ENCODE data around the gene AFF4. TPM values are rescaled to one million over a fixed set of nuclear protein-coding genes. Genes with fewer than 3 reads are reported as not detected.

AFF4 gene
- total RNA-seq, 2 donors from 2014 or later: 95.2 to 142 TPM

GRCh38 chr5:132909702-132910101 lies 53.7 kb downstream of the AFF4 start:
- no peak for TF ChIP-seq CTCF (IDR thresholded peaks at IDR 0.05)
- no peak overlapping the region for H3K4me3 ChIP-seq
- peaks cover 15% of the 10 kb centered on the region for H3K36me3 ChIP-seq
- H3K9me3 ChIP-seq: no peaks in the 10 kb centered on the region
- H3K4me1 ChIP-seq (ENCODE audit: control insufficient read depth in 1 of 2, low read depth in 2 of 2): peaks cover 0 to 4% of the 10 kb centered on the region in 2 donors
- H3K27ac ChIP-seq: no peak overlapping the region
- no peaks in the 10 kb centered on the region for H3K27me3 ChIP-seq (replicated peaks; ENCODE audit: insufficient read depth)
- DNase-seq (ENCODE audit: low spot score) (no peak), ATAC-seq (ENCODE audit: insufficient number of reproducible peaks, low FRiP score, low read depth) (no peak)

- Histone ChIP-seq H3K4me3 (no peak overlapping the region), H3K27ac (no peak overlapping the region), H3K27me3 (replicated peaks; ENCODE audit: insufficient read depth) (no peaks in the 10 kb centered on the region), H3K4me1 (ENCODE audit: control insufficient read depth in 1 of 2, low read depth in 2 of 2) (peaks cover 0 to 4% of the 10 kb centered on the region in 2 donors), H3K9me3 (no peaks in the 10 kb centered on the region), H3K36me3 (peaks cover 3% of the 10 kb centered on the region)
- TF ChIP-seq CTCF (IDR thresholded peaks at IDR 0.05): no peak
- no peak for DNase-seq (ENCODE audit: low spot score)
- no peak for ATAC-seq (ENCODE audit: insufficient number of reproducible peaks, low FRiP score, low read depth)
Measured at GRCh38 chr5:132907161-132907560, 56.3 kb downstream of the AFF4 start.

- H3K4me3 ChIP-seq: no peak overlapping the region
- DNase-seq (ENCODE audit: low spot score): no peak
- H3K9me3 ChIP-seq: no peaks in the 10 kb centered on the region
- H3K27me3 ChIP-seq (replicated peaks; ENCODE audit: insufficient read depth): no peaks in the 10 kb centered on the region
- ATAC-seq (ENCODE audit: insufficient number of reproducible peaks, low FRiP score, low read depth): no peak
- no peak overlapping the region for H3K27ac ChIP-seq
- no peaks in the 10 kb centered on the region for H3K36me3 ChIP-seq
- no peak for TF ChIP-seq CTCF (IDR thresholded peaks at IDR 0.05)
- peaks cover 0 to 4% of the 10 kb centered on the region in 2 donors for H3K4me1 ChIP-seq (ENCODE audit: control insufficient read depth in 1 of 2, low read depth in 2 of 2)
Measured at GRCh38 chr5:132905938-132906337, 57.5 kb downstream of the AFF4 start.

- Histone ChIP-seq H3K27me3 (replicated peaks; ENCODE audit: insufficient read depth) (no peaks in the 10 kb centered on the region), H3K27ac (no peak overlapping the region), H3K4me1 (ENCODE audit: control insufficient read depth in 1 of 2, low read depth in 2 of 2) (peaks cover 0 to 4% of the 10 kb centered on the region in 2 donors), H3K9me3 (no peaks in the 10 kb centered on the region), H3K4me3 (no peak overlapping the region), H3K36me3 (peaks cover 18% of the 10 kb centered on the region)
- ATAC-seq (ENCODE audit: insufficient number of reproducible peaks, low FRiP score, low read depth): no peak
- DNase-seq (ENCODE audit: low spot score): no peak
- TF ChIP-seq CTCF (IDR thresholded peaks at IDR 0.05): no peak
Measured at GRCh38 chr5:132901730-132902129, 61.7 kb downstream of the AFF4 start.

GRCh38 chr5:132901036-132901435 lies 62.4 kb downstream of the AFF4 start:
- ATAC-seq (ENCODE audit: insufficient number of reproducible peaks, low FRiP score, low read depth) (no peak), DNase-seq (ENCODE audit: low spot score) (no peak)
- Histone ChIP-seq H3K36me3 (peaks cover 25% of the 10 kb centered on the region), H3K27ac (no peak overlapping the region), H3K27me3 (replicated peaks; ENCODE audit: insufficient read depth) (no peaks in the 10 kb centered on the region), H3K4me3 (no peak overlapping the region), H3K9me3 (no peaks in the 10 kb centered on the region), H3K4me1 (ENCODE audit: control insufficient read depth in 1 of 2, low read depth in 2 of 2) (peaks cover 0 to 4% of the 10 kb centered on the region in 2 donors)
- TF ChIP-seq CTCF (IDR thresholded peaks at IDR 0.05): no peak
